ENCODE data around the gene ACTG2.

ACTG2 gene

GRCh38 chr2:73908689-73909652 is 16.2 kb downstream of the ACTG2 start:
- no peak for DNase-seq (ENCODE audit: low read depth, low spot score)
- H3K4me3 ChIP-seq (ENCODE audit: low read length), result no peak overlapping the region

GRCh38 chr2:73910873-73911547 is 18.2 kb downstream of the ACTG2 start:
- no peak overlapping the region for H3K4me3 ChIP-seq (ENCODE audit: low read length)
- DNase-seq (ENCODE audit: low read depth, low spot score), result no peak

GRCh38 chr2:73911548-73912208 is 18.9 kb downstream of the ACTG2 start:
- DNase-seq (ENCODE audit: low read depth, low spot score), result no peak

GRCh38 chr2:73913414-73914054 is 20.7 kb downstream of the ACTG2 start:
- H3K4me3 ChIP-seq (ENCODE audit: low read length), result no peak overlapping the region
- DNase-seq (ENCODE audit: low read depth, low spot score), result no peak

More at GRCh38 chr2:73911548-73912208, 18.9 kb downstream of the ACTG2 start:
- no peak overlapping the region for H3K4me3 ChIP-seq (ENCODE audit: low read length)

- no peak for DNase-seq (ENCODE audit: low read depth, low spot score)
- no peak overlapping the region for H3K4me3 ChIP-seq (ENCODE audit: low read length)
Observed at GRCh38 chr2:73914667-73915066, 21.9 kb downstream of the ACTG2 start.

GRCh38 chr2:73915437-73915993 is 22.7 kb downstream of the ACTG2 start:
- no peak overlapping the region for H3K4me3 ChIP-seq (ENCODE audit: low read length)
- no peak for DNase-seq (ENCODE audit: low read depth, low spot score)

- H3K4me3 ChIP-seq (ENCODE audit: low read length), result no peak overlapping the region
- no peak for DNase-seq (ENCODE audit: low read depth, low spot score)
Observed at GRCh38 chr2:73916666-73917065, 23.9 kb downstream of the ACTG2 start.

GRCh38 chr2:73917296-73917695 is 24.5 kb downstream of the ACTG2 start:
- no peak overlapping the region for H3K4me3 ChIP-seq (ENCODE audit: low read length)
- DNase-seq (ENCODE audit: low read depth, low spot score), result no peak

- no peak for DNase-seq (ENCODE audit: low read depth, low spot score)
- no peak overlapping the region for H3K4me3 ChIP-seq (ENCODE audit: low read length)
Observed at GRCh38 chr2:73917696-73918207, 24.9 kb downstream of the ACTG2 start.

GRCh38 chr2:73918856-73919255 is 26.0 kb downstream of the ACTG2 start:
- H3K4me3 ChIP-seq (ENCODE audit: low read length), result no peak overlapping the region
- DNase-seq (ENCODE audit: low read depth, low spot score), result no peak

- H3K4me3 ChIP-seq (ENCODE audit: low read length), result no peak overlapping the region
- DNase-seq (ENCODE audit: low read depth, low spot score), result no peak
Observed at GRCh38 chr2:73919596-73920228, 26.9 kb downstream of the ACTG2 start.

- DNase-seq (ENCODE audit: low read depth, low spot score), result no peak
- H3K4me3 ChIP-seq (ENCODE audit: low read length), result no peak overlapping the region
Observed at GRCh38 chr2:73920577-73921545, 28.1 kb downstream of the ACTG2 start.

- no peak overlapping the region for H3K4me3 ChIP-seq (ENCODE audit: low read length)
- DNase-seq (ENCODE audit: low read depth, low spot score), result no peak
Observed at GRCh38 chr2:73921581-73921980, 28.8 kb downstream of the ACTG2 start.

GRCh38 chr2:73922681-73923080 is 29.9 kb downstream of the ACTG2 start:
- H3K4me3 ChIP-seq (ENCODE audit: low read length), result no peak overlapping the region
- DNase-seq (ENCODE audit: low read depth, low spot score), result no peak

GRCh38 chr2:73925033-73925704 is 32.4 kb downstream of the ACTG2 start:
- no peak for DNase-seq (ENCODE audit: low read depth, low spot score)
- no peak overlapping the region for H3K4me3 ChIP-seq (ENCODE audit: low read length)

- H3K4me3 ChIP-seq (ENCODE audit: low read length), result peak overlapping the region; percentile 78
- DNase-seq (ENCODE audit: low read depth, low spot score), result no peak
Observed at GRCh38 chr2:73925853-73926492, 33.2 kb downstream of the ACTG2 start.

Data from Jurkat, Clone E6-1 (cell line).